ENCODE results near the gene DSCAML1. TPM values are rescaled to one million over a fixed set of nuclear protein-coding genes. Genes with fewer than 3 reads are reported as not detected.

DSCAML1 gene
- total RNA-seq, 2 experiments from 2014 or later = 0.29 to 0.67 TPM

DNA sequence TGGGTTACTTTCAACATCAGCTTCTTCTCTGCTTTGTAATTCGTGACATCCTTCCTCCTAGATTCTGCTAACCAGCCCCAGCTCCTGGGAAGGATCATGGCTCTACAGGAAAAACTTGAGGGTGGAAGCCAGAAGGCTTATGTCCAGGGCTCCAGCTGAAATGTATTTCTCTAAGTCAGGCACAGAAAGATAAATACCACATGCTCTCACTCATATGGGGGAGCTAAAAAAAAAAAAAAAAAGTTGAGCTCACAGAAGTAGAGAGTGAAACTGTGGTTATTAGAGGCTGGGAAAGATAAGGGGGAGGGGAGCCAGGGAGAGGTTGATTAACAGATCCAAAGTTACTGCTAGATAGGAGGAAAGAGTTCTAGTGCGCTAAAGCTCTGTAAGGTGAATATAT lies 74.9 kb downstream of the DSCAML1 start:
- no peaks in the 10 kb centered on the region for H3K4me1 Mint-ChIP-seq (ENCODE audit: low read depth)
- no peak overlapping the region for H3K27ac Mint-ChIP-seq
- H3K4me3 Mint-ChIP-seq = no peak overlapping the region
- H3K36me3 Mint-ChIP-seq = no peaks in the 10 kb centered on the region
- POLR2A ChIA-PET = no interaction called here
- H3K27me3 Mint-ChIP-seq = peaks cover 6% of the 10 kb centered on the region
- intact Hi-C loops (cut with micrococcal nuclease) = no loop called here
- DNase-seq = no peak
- CTCF ChIA-PET = interaction anchor here (0.6 to 0.9 kb wide), 2 partner anchors 296 to 411 kb away, joined by 3 to 4 read pairs; no protein-coding TSS in a partner anchor
- H3K9me3 Mint-ChIP-seq = no peaks in the 10 kb centered on the region

DNA sequence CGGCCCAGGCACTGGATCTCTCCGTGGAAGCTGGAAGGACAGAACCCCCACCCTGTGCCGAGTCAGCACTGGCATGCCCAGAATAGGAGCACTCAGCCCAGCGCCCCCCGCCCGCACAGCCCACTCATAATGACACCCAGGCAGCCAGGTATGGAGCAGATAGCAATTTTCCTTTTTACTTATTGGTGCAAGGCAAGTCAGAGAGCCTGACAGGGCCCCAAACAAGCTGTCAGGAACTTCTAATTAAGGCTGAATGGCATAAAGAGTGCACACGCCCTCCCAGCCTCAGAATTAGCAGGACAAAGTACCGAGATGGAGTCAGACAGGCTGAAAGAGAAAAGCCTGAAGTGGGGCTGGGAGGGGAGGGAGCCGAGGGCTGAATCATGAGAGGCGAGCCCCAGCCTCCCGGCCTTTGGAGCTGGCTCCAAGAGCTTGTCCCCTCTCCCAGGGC lies 76.9 kb downstream of the DSCAML1 start:
- CTCF ChIA-PET = no interaction called here
- POLR2A ChIA-PET = no interaction called here

DNA sequence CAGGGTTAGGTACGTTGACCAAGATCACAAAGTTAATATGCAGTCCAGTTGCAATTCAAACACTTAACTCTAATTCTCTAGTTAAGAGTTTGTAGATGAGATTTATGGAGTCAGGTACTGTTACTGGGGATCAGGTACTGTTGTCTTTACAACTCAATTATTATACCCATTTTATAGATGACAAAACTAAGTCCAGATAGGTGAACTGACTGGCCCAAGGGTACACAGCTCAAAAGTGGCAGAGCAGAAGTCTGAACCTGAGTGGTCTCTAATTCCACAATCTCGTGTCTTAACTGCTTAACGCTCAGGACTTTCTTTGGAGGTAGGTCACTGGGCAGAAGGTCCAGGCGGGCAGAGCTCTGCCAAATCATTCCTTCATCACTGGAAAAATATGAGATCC lies 77.5 kb downstream of the DSCAML1 start:
- intact Hi-C loops (cut with micrococcal nuclease) = no loop called here
- Mint-ChIP-seq H3K4me3 (no peak overlapping the region), H3K36me3 (no peaks in the 10 kb centered on the region), H3K4me1 (ENCODE audit: low read depth) (no peaks in the 10 kb centered on the region), H3K27me3 (peaks cover 2% of the 10 kb centered on the region), H3K27ac (no peak overlapping the region), H3K9me3 (no peaks in the 10 kb centered on the region)
- no peak for DNase-seq
- POLR2A ChIA-PET = no interaction called here
- CTCF ChIA-PET = no interaction called here

More for the DNA sequence above, 76.9 kb downstream of the DSCAML1 start:
- Mint-ChIP-seq H3K9me3 (no peaks in the 10 kb centered on the region), H3K27ac (no peak overlapping the region), H3K36me3 (no peaks in the 10 kb centered on the region), H3K4me1 (ENCODE audit: low read depth) (no peaks in the 10 kb centered on the region), H3K27me3 (peaks cover 1% of the 10 kb centered on the region), H3K4me3 (no peak overlapping the region)
- no peak for DNase-seq
- intact Hi-C loops (cut with micrococcal nuclease) = no loop called here

DNA sequence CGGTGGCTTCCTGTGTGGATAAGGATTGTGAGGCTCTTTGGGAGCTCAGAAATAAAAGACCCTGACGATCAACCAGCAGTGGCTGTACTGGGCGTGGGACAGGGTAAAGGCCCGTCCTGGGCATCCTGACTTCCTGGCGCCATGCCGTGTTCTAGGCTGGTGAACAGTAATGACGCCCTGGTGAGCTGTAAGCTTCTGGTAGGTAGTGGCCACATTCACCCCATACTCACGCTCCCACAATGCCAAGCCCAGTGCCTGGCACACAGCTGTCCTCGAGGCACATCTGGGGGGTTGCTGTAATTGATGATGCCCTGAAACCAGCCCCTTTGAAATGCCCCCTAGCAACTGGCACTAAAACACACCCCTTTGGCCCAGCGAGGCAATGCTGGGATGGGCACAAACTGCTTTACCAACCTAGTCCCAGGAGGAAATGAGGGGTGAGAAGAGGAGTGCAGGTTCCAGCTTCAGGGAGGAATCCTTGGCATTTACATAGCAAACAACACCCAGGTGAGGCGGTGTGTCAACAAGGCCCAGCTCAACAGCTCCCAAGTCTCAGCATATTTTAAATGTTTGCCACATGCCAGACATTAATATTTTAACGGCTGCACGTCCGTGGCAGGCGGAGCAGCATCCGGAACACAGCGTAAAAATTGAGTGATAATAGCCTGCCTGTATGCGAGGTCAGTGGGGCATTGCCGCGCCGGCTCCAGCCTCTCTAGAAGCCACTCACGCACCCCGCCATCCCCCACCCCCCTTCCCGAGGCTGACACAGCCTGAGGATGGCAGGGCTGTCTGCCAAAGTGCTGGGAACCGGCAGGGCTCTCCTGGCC lies 79.3 kb downstream of the DSCAML1 start:
- peaks cover 14% of the 10 kb centered on the region for H3K27me3 Mint-ChIP-seq
- intact Hi-C loops (cut with micrococcal nuclease) = no loop called here
- H3K9me3 Mint-ChIP-seq = no peaks in the 10 kb centered on the region
- H3K36me3 Mint-ChIP-seq = no peaks in the 10 kb centered on the region
- H3K27ac Mint-ChIP-seq = no peak overlapping the region
- no peak for DNase-seq
- H3K4me3 Mint-ChIP-seq = no peak overlapping the region
- POLR2A ChIA-PET = no interaction called here
- no peaks in the 10 kb centered on the region for H3K4me1 Mint-ChIP-seq (ENCODE audit: low read depth)
- CTCF ChIA-PET = no interaction called here

DNA sequence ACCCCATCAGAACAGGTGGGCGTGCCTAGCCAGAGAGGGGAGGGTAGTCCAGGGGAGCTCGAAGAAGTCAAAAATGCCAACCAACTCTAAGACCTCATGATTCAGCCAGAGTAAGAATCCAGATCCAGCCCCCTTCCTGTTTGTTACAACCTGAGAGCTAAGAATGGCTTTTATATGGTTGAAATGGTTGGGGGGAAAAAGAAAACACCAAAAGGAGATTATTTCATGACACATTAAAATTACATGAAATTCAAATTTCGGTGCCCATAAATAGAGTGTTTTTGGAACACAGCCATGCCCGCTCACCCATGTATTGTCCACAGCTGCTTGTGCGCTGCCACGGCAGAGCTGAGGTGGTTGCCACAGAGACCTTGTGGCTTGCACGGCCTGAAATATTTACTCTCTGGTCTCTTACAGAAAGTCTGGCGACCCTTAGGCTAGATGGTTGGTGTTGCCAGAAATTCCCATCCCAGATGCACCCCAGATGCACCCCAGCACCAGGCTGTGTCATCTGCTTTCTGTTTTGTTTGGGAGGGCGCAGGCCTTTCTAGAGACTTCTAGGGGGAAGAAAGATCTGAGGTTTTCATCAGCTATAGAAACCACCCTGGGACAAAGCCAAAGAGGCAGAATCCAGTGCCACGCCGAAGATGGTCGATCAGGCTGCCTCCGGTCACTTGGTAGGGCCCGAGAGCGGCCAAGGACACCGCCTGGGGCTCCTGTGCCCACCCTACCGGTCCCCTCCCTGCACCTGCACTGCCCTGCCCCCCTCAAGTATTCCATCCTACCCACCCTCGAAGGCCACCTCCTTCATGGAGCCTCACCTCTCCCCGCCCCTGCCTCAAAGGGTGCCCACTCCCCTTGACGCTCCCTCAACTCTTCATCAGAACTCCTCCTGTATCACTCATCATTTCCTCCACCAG lies 80.2 kb downstream of the DSCAML1 start:
- intact Hi-C loops (cut with micrococcal nuclease) = no loop called here
- H3K36me3 Mint-ChIP-seq = no peaks in the 10 kb centered on the region
- ChIA-PET CTCF (no interaction called here), POLR2A (interaction anchor here (0.7 kb wide), 1 partner anchor 147 kb away, joined by 3 read pairs; no protein-coding TSS in a partner anchor)
- H3K4me3 Mint-ChIP-seq = no peak overlapping the region
- peaks cover 14% of the 10 kb centered on the region for H3K27me3 Mint-ChIP-seq
- H3K4me1 Mint-ChIP-seq (ENCODE audit: low read depth) = no peaks in the 10 kb centered on the region
- no peak overlapping the region for H3K27ac Mint-ChIP-seq
- DNase-seq = no peak
- H3K9me3 Mint-ChIP-seq = no peaks in the 10 kb centered on the region

DNA sequence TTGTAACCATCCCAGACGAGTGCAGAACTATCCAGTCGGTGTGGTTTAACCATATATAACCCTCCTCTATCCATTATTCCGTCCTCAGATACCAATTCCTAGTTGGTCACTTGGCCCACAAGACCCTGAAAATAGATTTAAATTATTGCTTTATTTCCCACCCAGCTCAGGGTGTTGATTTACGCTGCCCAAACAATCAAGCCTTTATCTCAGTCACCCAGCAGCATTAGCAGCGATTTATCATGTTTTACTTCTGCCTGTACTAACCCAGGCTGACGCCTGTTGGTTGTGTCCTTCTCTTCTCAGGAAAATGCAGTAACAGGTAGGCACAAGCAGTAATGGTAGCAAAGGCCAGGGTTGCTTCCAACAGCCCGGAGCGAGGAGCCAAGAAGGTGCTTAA lies 81.2 kb downstream of the DSCAML1 start:
- Mint-ChIP-seq H3K9me3 (no peaks in the 10 kb centered on the region), H3K4me1 (ENCODE audit: low read depth) (no peaks in the 10 kb centered on the region), H3K4me3 (no peak overlapping the region), H3K27ac (no peak overlapping the region), H3K36me3 (no peaks in the 10 kb centered on the region), H3K27me3 (peaks cover 21% of the 10 kb centered on the region)
- no peak for DNase-seq
- intact Hi-C loops (cut with micrococcal nuclease) = no loop called here
- POLR2A ChIA-PET = interaction anchor here (0.7 kb wide), 1 partner anchor 148 kb away, joined by 3 read pairs; no protein-coding TSS in a partner anchor
- CTCF ChIA-PET = no interaction called here

DNA sequence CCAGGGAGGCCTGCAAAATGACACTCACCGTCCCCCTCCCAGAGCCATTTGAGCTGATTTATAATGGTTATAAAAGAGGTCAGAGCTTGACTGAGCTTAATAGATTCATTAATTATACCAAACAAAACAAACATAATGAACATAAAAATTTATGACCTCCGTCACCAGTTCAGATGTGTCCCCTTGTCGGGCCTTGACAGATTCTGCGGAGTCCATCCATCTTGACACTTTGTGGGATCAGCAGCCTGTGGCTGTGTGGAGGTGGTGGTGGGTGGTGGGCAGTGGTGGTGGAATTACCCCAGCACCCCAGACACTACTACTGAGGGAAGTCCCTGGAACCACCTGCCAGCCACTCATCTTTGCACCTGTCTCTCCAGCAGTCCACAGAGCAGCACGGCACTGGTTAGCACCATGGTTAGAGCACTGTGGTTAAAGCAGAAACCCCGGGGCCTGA lies 83.5 kb downstream of the DSCAML1 start:
- no peak for DNase-seq
- CTCF ChIA-PET = interaction anchor here (0.9 kb wide), 1 partner anchor 287 kb away, joined by 3 read pairs; no protein-coding TSS in a partner anchor
- Mint-ChIP-seq H3K27me3 (peaks cover 23% of the 10 kb centered on the region), H3K36me3 (no peaks in the 10 kb centered on the region), H3K9me3 (no peaks in the 10 kb centered on the region), H3K27ac (no peak overlapping the region), H3K4me1 (ENCODE audit: low read depth) (no peaks in the 10 kb centered on the region), H3K4me3 (no peak overlapping the region)
- POLR2A ChIA-PET = no interaction called here
- intact Hi-C loops (cut with micrococcal nuclease) = no loop called here

DNA sequence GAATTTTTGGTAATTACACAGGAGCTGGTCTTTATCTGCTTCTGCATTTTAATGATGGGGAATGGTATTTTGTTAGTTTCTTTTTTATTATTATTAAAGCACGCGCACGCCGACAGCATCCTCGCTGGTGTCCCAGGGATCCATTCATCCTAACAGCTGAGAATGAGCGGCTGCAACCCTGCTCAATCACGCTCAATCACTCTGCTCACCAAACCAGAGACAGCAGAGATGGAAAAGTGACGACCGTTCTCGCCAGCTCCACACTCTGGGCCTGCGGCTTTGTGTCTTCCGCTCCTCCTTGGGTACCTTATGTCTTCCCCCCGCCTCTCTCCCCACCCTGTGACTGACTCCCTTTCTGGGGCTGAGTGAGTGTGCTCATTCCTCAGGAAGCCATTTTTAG lies 84.5 kb downstream of the DSCAML1 start:
- intact Hi-C loops (cut with micrococcal nuclease) = no loop called here
- Mint-ChIP-seq H3K4me1 (ENCODE audit: low read depth) (no peaks in the 10 kb centered on the region), H3K27ac (no peak overlapping the region), H3K9me3 (no peaks in the 10 kb centered on the region), H3K27me3 (peaks cover 23% of the 10 kb centered on the region), H3K36me3 (no peaks in the 10 kb centered on the region), H3K4me3 (no peak overlapping the region)
- ChIA-PET POLR2A (no interaction called here), CTCF (interaction anchor here (2.9 kb wide), 1 partner anchor 286 kb away, joined by 10 read pairs; no protein-coding TSS in a partner anchor)
- DNase-seq = no peak

DNA sequence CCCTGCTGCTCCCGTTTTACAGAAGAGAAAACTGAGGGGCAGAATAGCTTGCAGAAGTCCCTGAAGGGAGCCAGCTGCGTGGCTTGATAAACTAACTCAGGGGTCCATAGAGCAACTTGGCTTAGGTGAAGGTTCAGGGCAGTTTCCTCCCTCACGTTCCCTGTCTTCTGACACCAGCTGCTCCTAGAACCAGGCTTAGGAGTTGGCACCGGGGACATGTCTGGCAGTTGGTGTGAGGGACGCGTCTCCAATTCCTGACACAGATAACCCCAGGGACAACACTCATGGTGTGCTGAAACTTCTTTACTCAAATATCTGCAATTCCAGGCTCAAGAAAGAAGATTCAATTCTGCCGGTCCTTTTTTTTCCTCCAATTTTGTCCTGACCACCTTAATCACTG lies 85.7 kb downstream of the DSCAML1 start:
- Mint-ChIP-seq H3K4me3 (no peak overlapping the region), H3K9me3 (no peaks in the 10 kb centered on the region), H3K27ac (no peak overlapping the region), H3K27me3 (peaks cover 23% of the 10 kb centered on the region), H3K4me1 (ENCODE audit: low read depth) (no peaks in the 10 kb centered on the region), H3K36me3 (no peaks in the 10 kb centered on the region)
- intact Hi-C loops (cut with micrococcal nuclease) = no loop called here
- ChIA-PET POLR2A (no interaction called here), CTCF (interaction anchor here (2.9 kb wide), 1 partner anchor 285 kb away, joined by 10 read pairs; no protein-coding TSS in a partner anchor)
- DNase-seq = no peak

DNA sequence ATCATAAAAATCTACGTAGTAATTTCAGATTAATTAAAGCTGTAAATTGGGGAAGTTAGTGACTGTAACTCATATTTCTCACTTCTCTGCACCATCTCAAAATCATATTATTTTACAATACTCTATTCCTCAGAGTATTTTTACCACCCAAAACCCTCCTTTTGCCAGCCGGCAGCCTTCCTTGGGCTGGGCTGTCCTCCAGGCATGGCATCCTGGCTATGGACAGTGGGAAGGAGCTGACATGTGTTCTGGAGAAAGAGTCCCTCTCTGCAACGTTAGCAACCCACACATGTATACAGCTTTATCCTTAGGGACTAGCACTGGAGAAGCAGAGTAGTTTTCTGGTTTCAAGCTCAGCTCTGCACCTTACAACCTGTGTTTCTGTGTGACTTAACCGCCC lies 86.8 kb downstream of the DSCAML1 start:
- ChIA-PET CTCF (interaction anchor here (2.9 kb wide), 1 partner anchor 284 kb away, joined by 10 read pairs; no protein-coding TSS in a partner anchor), POLR2A (no interaction called here)
- Mint-ChIP-seq H3K4me3 (no peak overlapping the region), H3K36me3 (no peaks in the 10 kb centered on the region), H3K4me1 (ENCODE audit: low read depth) (no peaks in the 10 kb centered on the region), H3K9me3 (no peaks in the 10 kb centered on the region), H3K27me3 (peaks cover 23% of the 10 kb centered on the region), H3K27ac (no peak overlapping the region)
- DNase-seq = no peak
- intact Hi-C loops (cut with micrococcal nuclease) = no loop called here

DNA sequence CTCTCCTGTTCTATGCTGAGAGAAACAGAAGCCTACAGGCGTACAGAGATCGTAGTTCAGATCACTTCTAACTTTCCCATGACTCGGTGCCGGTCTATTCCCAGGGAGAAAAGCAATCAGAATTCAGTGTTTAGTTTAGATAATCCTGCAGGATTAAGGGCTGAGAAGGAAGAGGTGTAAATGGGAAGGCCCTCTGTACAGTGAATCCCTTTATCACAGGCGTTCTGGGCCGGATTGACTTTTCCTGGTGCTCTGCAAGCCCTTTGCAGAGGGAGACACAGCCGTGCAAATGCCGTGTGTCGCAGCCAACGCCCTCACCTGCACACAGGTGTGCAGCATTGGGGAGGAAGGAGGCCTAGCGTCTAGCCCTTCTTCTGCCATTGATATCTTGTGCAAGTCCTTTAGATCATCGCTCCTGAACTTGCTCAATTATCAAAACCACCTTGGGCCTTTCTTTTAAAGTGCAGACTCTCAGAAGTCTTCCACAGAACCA lies 90.6 kb downstream of the DSCAML1 start:
- Mint-ChIP-seq H3K4me3 (no peak overlapping the region), H3K36me3 (no peaks in the 10 kb centered on the region), H3K27me3 (peaks cover 18% of the 10 kb centered on the region), H3K27ac (no peak overlapping the region), H3K9me3 (no peaks in the 10 kb centered on the region), H3K4me1 (ENCODE audit: low read depth) (peaks cover 3% of the 10 kb centered on the region)
- CTCF ChIA-PET = no interaction called here
- DNase-seq = no peak
- POLR2A ChIA-PET = no interaction called here
- intact Hi-C loops (cut with micrococcal nuclease) = no loop called here

DNA sequence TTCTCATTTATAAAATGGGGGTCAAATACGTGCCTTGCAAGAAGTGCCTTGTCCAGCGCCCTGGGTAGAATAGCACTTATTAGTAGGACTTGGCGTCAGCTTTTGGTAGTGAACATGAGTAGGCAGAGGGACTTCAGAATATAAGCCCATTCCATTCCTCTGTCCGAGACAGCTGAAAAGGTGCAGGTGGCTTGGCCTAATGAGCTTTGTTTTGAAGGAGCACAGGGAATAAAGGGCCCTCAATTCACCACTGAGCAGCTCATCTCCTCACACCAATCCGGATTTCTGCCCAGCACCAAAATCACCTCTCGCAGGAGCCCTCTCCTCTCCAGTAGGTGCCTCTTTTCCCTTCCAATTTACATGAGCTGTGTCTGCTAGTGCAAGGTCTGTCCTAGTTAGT lies 91.2 kb downstream of the DSCAML1 start:
- H3K36me3 Mint-ChIP-seq = no peaks in the 10 kb centered on the region
- ChIA-PET CTCF (no interaction called here), POLR2A (no interaction called here)
- no peak for DNase-seq
- intact Hi-C loops (cut with micrococcal nuclease) = no loop called here
- peaks cover 16% of the 10 kb centered on the region for H3K27me3 Mint-ChIP-seq
- H3K27ac Mint-ChIP-seq = no peak overlapping the region
- H3K4me3 Mint-ChIP-seq = no peak overlapping the region
- H3K4me1 Mint-ChIP-seq (ENCODE audit: low read depth) = peaks cover 3% of the 10 kb centered on the region
- no peaks in the 10 kb centered on the region for H3K9me3 Mint-ChIP-seq
